Measurements from ENCODE around the gene DPP4.

DNA sequence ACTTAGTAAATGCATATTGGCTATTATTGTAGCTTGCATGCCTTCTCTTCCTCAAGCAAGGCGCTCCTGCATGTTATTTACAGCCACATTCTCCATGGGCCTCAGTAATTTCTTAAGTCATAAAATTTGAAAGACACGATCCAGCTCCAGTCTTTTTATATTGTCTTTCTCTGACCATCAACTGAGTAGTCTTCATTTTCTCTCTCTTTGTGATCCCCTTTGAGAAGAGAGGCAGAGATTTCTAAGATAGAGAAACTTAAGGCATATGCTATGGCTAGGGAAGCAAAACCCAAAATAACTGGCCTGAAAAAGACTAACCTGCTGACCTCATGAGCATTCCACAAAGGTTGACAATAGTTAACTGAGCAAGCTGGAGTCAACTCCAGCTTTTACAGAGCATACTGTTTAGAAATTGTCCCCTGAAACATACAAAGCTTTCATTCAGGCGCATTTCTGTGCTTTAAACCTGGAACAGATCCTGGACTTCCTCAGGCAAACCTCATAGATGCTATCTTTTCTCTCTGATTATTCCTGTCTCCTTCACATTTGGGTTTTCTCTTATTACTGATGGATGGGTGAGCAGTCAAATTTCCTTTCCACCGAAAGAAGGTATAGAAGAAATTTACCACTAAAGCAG is 4.6 kb downstream of the DPP4 start:
- TF ChIP-seq, protein P1, sequence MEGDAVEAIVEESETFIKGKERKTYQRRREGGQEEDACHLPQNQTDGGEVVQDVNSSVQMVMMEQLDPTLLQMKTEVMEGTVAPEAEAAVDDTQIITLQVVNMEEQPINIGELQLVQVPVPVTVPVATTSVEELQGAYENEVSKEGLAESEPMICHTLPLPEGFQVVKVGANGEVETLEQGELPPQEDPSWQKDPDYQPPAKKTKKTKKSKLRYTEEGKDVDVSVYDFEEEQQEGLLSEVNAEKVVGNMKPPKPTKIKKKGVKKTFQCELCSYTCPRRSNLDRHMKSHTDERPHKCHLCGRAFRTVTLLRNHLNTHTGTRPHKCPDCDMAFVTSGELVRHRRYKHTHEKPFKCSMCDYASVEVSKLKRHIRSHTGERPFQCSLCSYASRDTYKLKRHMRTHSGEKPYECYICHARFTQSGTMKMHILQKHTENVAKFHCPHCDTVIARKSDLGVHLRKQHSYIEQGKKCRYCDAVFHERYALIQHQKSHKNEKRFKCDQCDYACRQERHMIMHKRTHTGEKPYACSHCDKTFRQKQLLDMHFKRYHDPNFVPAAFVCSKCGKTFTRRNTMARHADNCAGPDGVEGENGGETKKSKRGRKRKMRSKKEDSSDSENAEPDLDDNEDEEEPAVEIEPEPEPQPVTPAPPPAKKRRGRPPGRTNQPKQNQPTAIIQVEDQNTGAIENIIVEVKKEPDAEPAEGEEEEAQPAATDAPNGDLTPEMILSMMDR (IDR thresholded peaks at IDR 0.05; ENCODE audit: poor library complexity), result no peak
- no peak for TF ChIP-seq EZH2phosphoT487 (IDR thresholded peaks at IDR 0.05; ENCODE audit: low read depth, severe bottlenecking, unreplicated experiment)
- TF ChIP-seq EZH2 (IDR thresholded peaks at IDR 0.05; ENCODE audit: borderline replicate concordance), result no peak
